ENCODE results near the gene MUC12.

The MUC12 gene

DNA sequence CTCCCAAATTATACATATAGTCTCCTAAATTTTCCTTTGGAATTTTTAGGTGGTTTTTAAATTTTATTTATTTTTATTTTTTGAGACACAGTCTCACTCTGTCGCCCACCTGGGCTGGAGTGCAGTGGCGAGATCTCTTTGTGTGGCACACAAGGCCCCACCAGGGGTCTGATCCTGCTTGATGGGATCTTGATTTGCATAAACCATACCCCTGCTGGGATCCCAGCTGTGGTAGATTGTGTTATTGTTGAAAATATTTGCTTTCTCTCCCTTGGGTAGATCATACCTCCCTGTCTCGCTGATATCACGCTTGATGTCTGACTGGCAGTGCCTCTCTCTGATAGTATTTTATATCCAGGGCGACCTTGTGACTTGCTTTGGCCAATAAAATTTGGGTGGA lies 25.7 kb upstream of the MUC12 start:
- no peaks in the 10 kb centered on the region for H3K36me3 ChIP-seq (ENCODE audit: insufficient read depth, low read length)
- DNase-seq (ENCODE audit: low read depth, low spot score) = no peak
- no peak for TF ChIP-seq EZH2 (IDR thresholded peaks at IDR 0.05)
- no peak for TF ChIP-seq POLR2AphosphoS5 (IDR thresholded peaks at IDR 0.05; ENCODE audit: borderline replicate concordance, low read depth, low read length)
- TF ChIP-seq FOXP2 (optimal IDR thresholded peaks at IDR 0.05; ENCODE audit: control extremely low read depth, extremely low read length, insufficient read depth) = no peak
- no peak overlapping the region for H3K9ac ChIP-seq (ENCODE audit: insufficient read length)
- no peaks in the 10 kb centered on the region for H3K9me3 ChIP-seq (ENCODE audit: low read depth, low read length)
- no peak overlapping the region for H3K27ac ChIP-seq
- no peak overlapping the region for H3K4me3 ChIP-seq

DNA sequence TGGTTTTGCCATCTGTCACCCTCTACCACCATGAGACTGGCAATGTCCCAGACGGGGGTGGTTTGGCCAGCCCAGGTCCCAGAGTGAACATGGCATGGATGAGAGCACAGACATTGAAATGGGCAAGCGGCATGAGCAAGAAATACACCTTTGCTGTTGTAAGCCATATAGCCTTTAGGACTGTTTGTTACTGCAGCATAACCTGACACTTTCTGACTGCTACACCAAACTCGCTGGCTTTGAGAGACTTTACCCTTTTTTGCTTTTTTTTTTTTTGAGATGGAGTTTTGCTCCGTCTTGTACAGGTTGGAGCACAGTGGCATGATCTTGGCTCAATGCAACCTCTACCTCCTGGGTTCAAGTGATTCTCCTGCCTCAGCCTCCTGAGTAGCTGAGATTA lies 25.2 kb upstream of the MUC12 start:
- H3K9ac ChIP-seq (ENCODE audit: insufficient read length) = no peak overlapping the region
- no peak for DNase-seq (ENCODE audit: low read depth, low spot score)
- TF ChIP-seq POLR2AphosphoS5 (IDR thresholded peaks at IDR 0.05; ENCODE audit: borderline replicate concordance, low read depth, low read length) = no peak
- TF ChIP-seq EZH2 (IDR thresholded peaks at IDR 0.05) = no peak
- no peak for TF ChIP-seq FOXP2 (optimal IDR thresholded peaks at IDR 0.05; ENCODE audit: control extremely low read depth, extremely low read length, insufficient read depth)
- H3K4me3 ChIP-seq = no peak overlapping the region
- no peaks in the 10 kb centered on the region for H3K36me3 ChIP-seq (ENCODE audit: insufficient read depth, low read length)
- H3K9me3 ChIP-seq (ENCODE audit: low read depth, low read length) = no peaks in the 10 kb centered on the region
- H3K27ac ChIP-seq = no peak overlapping the region

DNA sequence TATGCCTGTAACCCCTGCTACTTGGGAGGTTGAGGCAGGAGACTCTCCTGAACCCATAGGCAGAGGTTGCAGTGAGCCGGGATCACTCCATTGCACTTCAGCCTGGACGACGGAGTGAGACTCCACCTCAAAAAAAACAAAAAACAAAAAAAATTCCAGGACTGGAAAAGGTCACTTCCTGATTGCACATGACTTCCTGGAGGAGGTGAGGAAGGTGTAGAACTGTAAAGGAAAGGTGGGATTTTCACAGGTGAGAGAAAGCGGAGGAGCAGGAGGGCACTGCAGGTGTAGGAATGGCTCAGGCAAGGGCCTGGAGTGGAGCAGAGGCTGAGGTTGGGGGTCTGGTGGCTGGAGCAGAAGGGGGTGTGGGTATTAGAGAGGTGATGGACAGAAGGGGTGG lies 23.3 kb upstream of the MUC12 start:
- no peak for TF ChIP-seq EZH2 (IDR thresholded peaks at IDR 0.05)
- no peak for TF ChIP-seq POLR2AphosphoS5 (IDR thresholded peaks at IDR 0.05; ENCODE audit: borderline replicate concordance, low read depth, low read length)
- TF ChIP-seq FOXP2 (optimal IDR thresholded peaks at IDR 0.05; ENCODE audit: control extremely low read depth, extremely low read length, insufficient read depth) = no peak
- DNase-seq (ENCODE audit: low read depth, low spot score) = no peak
- no peak overlapping the region for H3K9ac ChIP-seq (ENCODE audit: insufficient read length)
- H3K9me3 ChIP-seq (ENCODE audit: low read depth, low read length) = no peaks in the 10 kb centered on the region
- no peak overlapping the region for H3K4me3 ChIP-seq
- H3K27ac ChIP-seq = no peak overlapping the region
- H3K36me3 ChIP-seq (ENCODE audit: insufficient read depth, low read length) = no peaks in the 10 kb centered on the region

DNA sequence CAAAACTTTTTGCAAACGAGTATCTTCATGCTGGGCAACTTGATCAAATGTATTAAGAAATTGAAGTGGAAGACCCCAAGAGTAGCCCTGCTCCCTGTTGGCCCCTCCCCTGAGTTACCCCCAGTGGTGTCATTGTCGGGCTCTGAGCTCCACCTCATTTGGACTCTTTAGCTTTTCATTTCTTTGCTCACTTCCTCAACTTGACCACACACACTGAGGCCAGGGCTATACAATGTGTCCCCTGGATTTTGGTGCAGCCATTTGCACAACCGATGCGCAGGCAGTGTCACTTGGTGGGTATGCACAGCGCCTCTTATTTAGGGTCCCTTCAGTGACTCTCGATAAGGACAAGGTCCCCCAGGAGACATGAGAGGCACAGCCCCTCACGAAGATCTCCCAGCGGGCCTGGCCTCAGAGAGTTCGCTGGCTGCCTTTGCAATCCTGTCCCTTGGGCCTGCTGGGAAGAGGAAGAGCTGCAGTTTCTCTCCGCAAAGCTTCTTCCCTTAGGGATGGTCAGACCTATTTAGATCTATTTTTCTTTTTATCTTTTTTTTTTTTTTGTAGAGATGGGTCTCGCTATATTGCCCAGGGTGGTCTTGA lies 22.5 kb upstream of the MUC12 start:
- no peak overlapping the region for H3K9ac ChIP-seq (ENCODE audit: insufficient read length)
- no peak for DNase-seq (ENCODE audit: low read depth, low spot score)
- no peaks in the 10 kb centered on the region for H3K36me3 ChIP-seq (ENCODE audit: insufficient read depth, low read length)
- TF ChIP-seq FOXP2 (optimal IDR thresholded peaks at IDR 0.05; ENCODE audit: control extremely low read depth, extremely low read length, insufficient read depth) (no peak), POLR2AphosphoS5 (IDR thresholded peaks at IDR 0.05; ENCODE audit: borderline replicate concordance, low read depth, low read length) (no peak), EZH2 (IDR thresholded peaks at IDR 0.05) (no peak)
- H3K9me3 ChIP-seq (ENCODE audit: low read depth, low read length) = no peaks in the 10 kb centered on the region
- no peak overlapping the region for H3K27ac ChIP-seq
- no peak overlapping the region for H3K4me3 ChIP-seq

- no peak overlapping the region for H3K9ac ChIP-seq (ENCODE audit: insufficient read length)
- no peaks in the 10 kb centered on the region for H3K36me3 ChIP-seq (ENCODE audit: insufficient read depth, low read length)
- H3K27ac ChIP-seq = no peak overlapping the region
- H3K9me3 ChIP-seq (ENCODE audit: low read depth, low read length) = no peaks in the 10 kb centered on the region
- H3K4me3 ChIP-seq = no peak overlapping the region
- TF ChIP-seq FOXP2 (optimal IDR thresholded peaks at IDR 0.05; ENCODE audit: control extremely low read depth, extremely low read length, insufficient read depth) (no peak), EZH2 (IDR thresholded peaks at IDR 0.05) (no peak), POLR2AphosphoS5 (IDR thresholded peaks at IDR 0.05; ENCODE audit: borderline replicate concordance, low read depth, low read length) (no peak)
- no peak for DNase-seq (ENCODE audit: low read depth, low spot score)
These were observed 21.6 kb upstream of the MUC12 start for GRCh38 chr7:100947792-100948191.

- no peak for DNase-seq (ENCODE audit: low read depth, low spot score)
- TF ChIP-seq FOXP2 (optimal IDR thresholded peaks at IDR 0.05; ENCODE audit: control extremely low read depth, extremely low read length, insufficient read depth) = no peak
- no peak for TF ChIP-seq EZH2 (IDR thresholded peaks at IDR 0.05)
- TF ChIP-seq POLR2AphosphoS5 (IDR thresholded peaks at IDR 0.05; ENCODE audit: borderline replicate concordance, low read depth, low read length) = no peak
- no peaks in the 10 kb centered on the region for H3K9me3 ChIP-seq (ENCODE audit: low read depth, low read length)
- no peak within 1 kb of the TSS for H3K27ac ChIP-seq
- no peak within 1 kb of the TSS for H3K9ac ChIP-seq (ENCODE audit: insufficient read length)
- H3K4me3 ChIP-seq = no peak within 1 kb of the TSS
- no peaks in the 10 kb centered on the region for H3K36me3 ChIP-seq (ENCODE audit: insufficient read depth, low read length)
These were observed 20.0 kb upstream of the MUC12 start, which contains the start of gene MUC3A for GRCh38 chr7:100949227-100949932. TSS of gene MUC3A (plus strand) at chr7:100949534. CDS start at chr7:100949625, 91 bp downstream.

DNA sequence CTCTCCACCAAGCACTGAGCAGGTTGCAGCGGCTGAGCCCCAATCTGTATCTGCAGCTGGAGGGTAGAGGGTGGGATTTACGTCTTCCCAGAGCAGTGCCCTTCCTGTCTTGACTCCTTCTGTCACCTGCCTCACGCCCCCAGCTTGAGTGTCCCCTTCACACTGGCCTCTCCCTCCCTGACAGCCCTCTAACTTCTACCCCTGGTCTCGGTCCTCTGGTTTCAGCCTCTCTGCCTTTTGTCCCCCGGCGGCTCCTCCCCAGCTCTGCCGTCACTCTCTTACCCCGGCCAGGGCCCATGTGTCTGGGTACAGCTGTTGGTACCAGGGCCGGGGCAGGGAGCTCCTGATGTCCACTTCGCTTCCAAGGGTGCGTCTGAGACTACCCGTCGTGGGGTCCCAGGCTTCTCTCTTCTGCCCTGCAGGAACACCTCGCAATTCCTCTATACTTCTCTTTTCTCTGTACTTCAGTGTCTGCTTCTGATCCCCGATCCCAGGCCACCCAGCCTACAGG lies 19.4 kb upstream of the MUC12 start:
- H3K9me3 ChIP-seq (ENCODE audit: low read depth, low read length) = no peaks in the 10 kb centered on the region
- no peak overlapping the region for H3K27ac ChIP-seq
- H3K4me3 ChIP-seq = no peak overlapping the region

DNA sequence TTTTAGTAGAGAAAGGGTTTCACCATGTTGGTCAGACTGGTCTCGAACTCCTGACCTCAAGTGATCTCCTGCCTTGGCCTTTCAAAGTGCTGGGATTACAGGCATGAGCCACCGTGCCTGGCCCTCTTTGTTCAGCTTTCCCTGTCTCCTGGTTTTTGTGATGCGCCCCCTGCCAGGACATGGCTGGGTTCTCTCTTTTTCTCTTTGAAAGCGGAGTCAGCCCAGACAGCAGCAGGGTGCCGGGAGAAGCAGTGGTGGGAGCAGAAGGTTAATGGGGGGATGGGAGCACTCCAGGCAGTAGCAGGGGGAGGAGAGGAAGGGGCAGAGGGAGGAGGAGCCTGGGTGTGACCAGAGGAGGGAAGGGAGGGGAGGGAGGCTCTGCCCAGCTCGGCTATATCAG lies 18.2 kb upstream of the MUC12 start:
- no peaks in the 10 kb centered on the region for H3K36me3 ChIP-seq (ENCODE audit: insufficient read depth, low read length)
- no peak for TF ChIP-seq POLR2AphosphoS5 (IDR thresholded peaks at IDR 0.05; ENCODE audit: borderline replicate concordance, low read depth, low read length)
- TF ChIP-seq FOXP2 (optimal IDR thresholded peaks at IDR 0.05; ENCODE audit: control extremely low read depth, extremely low read length, insufficient read depth) = no peak
- TF ChIP-seq EZH2 (IDR thresholded peaks at IDR 0.05) = no peak
- no peak for DNase-seq (ENCODE audit: low read depth, low spot score)
- no peaks in the 10 kb centered on the region for H3K9me3 ChIP-seq (ENCODE audit: low read depth, low read length)
- H3K4me3 ChIP-seq = no peak overlapping the region
- no peak overlapping the region for H3K27ac ChIP-seq
- H3K9ac ChIP-seq (ENCODE audit: insufficient read length) = no peak overlapping the region

More for the DNA sequence above, 19.4 kb upstream of the MUC12 start:
- no peak for DNase-seq (ENCODE audit: low read depth, low spot score)
- Histone ChIP-seq H3K9ac (ENCODE audit: insufficient read length) (no peak overlapping the region), H3K36me3 (ENCODE audit: insufficient read depth, low read length) (no peaks in the 10 kb centered on the region)
- TF ChIP-seq EZH2 (IDR thresholded peaks at IDR 0.05) = no peak
- no peak for TF ChIP-seq FOXP2 (optimal IDR thresholded peaks at IDR 0.05; ENCODE audit: control extremely low read depth, extremely low read length, insufficient read depth)
- no peak for TF ChIP-seq POLR2AphosphoS5 (IDR thresholded peaks at IDR 0.05; ENCODE audit: borderline replicate concordance, low read depth, low read length)

Measured in SK-N-MC (cell line).